GM18909 (cell line): ENCODE results near the gene CHRD.
A peak's percentile ranks its signal among the peaks of the same experiment; 100 is the strongest.
"Not testable (repeated sequence)": the region's sequence is repeated elsewhere in the genome, so short reads cannot be mapped to it uniquely, and the experiment has no call there.

ENCODE experiments used
- ATAC-seq: cut with Tn5 transposase; IDR thresholded peaks from one replicate; pipeline ENCODE4 v1.9.1; 2021; ENCODE audit warnings: mild to moderate bottlenecking; ENCODE audit not compliant: unreplicated experiment, poor library complexity

The CHRD gene

DNA sequence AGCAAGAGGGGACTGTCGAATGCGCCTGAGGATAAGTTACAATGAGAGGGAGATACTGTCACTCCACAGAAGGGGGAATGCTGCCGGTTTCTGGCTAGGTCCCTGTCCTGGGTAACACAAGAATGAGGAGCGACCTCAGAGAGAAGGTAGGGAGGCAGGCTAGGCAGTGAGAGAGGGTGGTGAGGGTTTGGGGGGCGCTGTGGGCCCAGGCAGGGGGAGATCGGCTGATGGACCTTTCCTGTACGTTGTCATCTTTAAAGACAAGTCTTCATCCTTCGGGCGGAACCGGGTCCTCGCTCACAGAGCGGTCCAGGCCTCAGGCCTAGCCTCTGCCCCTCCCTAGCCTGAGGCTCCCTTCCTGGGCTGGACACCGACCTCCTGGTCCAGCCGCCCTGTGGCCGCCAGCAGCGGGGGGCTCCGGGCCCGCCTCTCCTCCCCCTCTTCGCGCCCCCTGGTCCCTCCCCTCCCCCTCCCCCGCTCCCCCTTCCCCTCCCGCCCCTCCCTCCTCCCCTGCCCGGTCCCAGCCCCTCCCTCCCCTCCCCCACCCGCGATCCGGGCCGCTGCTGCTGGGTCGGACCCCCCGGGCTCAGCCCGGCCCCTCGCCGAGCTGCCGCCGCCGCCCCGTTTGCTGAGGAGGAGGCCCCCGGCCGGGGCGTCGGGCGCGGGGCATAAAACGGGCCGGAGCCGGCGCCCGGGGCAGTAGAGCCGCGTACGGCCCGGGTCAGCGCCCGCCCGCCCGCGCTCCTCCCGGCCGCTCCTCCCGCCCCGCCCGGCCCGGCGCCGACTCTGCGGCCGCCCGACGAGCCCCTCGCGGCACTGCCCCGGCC, at the start of gene CHRD:
Gene CHRD, plus strand, starts transcription at position 697 of the 827 bp plus-strand sequence. CDS start 265 bp downstream, outside the sequence.
- ATAC-seq, result no peak

DNA sequence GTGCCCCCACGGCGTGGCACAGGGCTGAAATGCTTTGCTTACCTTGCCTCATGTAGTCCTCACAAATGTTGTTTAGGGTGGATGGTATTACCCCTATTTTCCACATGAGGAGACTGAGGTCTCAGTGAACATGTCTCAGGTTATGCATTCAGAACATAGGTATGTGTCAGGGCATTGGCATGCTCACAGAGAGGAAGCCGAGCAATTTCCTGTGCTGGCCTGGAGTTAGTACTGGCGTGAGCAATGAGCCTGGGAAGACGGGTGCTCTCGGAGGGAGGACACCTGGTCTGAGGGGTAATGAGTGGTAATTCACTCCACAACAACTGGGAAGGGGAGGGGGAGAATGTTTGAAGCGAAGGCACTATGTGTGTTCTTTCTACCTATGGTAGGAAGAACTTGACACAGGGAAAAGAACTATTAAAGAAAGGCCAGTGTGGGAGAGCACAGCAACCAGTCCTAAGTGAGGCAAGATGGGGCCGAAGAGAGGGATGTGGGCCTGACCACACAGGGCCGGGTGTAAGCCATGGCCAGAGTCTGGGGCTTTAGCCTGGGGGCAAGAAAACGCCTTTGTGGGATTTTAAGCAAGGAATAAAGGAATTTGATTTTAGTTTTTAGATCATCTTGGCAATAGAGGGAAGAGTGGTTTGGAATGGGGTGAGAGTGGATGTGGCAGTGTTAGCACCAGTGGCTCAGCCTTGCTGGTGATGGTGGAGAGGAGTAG, 47.3 kb upstream of the CHRD start:
- no peak for ATAC-seq

DNA sequence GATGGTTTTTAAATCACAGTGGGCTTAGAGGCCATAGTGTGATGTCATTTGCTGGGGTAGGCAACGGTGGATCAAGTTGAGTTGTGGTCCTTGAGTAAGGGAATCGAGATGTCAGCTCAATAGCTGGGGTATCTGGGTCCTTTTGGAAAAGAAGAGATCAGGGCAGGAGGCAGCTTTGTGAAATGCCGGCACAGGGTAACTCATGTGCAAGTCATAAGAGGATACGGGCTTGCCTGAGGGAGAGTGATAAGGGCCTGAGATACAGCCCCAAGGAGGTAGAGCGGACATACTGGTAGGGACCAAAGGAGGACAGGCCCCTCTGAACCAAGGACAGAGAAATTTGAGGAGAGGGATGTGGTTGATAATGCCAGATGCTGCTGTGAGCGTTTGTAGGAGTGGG, 46.7 kb upstream of the CHRD start:
- no peak for ATAC-seq

DNA sequence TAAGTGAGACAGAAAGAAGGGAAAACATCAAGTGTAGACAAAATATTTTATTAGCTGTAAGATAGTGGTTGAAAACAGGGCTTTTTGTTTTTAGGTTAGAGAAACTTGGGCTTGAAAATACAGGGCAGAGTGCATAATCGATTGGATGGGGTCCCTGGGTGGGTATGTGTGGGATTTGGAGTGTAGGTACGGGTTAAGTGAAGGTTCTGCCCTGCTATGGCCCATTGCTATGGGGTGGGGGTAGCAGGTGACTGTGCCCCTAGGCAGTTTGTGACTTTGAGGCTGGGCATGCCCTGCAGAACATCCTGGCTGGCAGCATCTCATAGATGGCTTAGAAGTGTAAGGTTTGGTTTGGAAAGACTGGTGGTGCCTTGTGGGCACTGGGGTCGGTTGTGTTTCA, 46.2 kb upstream of the CHRD start:
- ATAC-seq, result no peak

DNA sequence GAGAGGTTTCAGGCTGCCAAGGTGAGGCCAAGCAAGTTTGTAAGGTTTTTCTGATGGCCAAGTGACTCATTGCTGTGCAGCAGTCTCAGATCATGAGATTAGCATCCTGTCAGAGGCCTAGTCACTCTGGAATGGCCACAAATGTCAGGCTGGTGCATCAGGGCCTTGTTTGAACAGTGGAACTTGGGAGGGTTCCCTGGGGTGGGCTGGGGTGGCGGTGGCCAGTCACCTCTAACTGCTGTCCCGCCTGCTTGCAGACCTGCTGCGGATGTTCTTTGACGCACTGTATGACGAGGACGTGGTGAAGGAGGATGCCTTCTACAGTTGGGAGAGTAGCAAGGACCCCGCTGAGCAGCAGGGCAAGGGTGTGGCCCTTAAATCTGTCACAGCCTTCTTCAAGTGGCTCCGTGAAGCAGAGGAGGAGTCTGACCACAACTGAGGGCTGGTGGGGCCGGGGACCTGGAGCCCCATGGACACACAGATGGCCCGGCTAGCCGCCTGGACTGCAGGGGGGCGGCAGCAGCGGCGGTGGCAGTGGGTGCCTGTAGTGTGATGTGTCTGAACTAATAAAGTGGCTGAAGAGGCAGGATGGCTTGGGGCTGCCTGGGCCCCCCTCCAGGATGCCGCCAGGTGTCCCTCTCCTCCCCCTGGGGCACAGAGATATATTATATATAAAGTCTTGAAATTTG, 45.2 kb upstream of the CHRD start:
- ATAC-seq, result no peak

DNA sequence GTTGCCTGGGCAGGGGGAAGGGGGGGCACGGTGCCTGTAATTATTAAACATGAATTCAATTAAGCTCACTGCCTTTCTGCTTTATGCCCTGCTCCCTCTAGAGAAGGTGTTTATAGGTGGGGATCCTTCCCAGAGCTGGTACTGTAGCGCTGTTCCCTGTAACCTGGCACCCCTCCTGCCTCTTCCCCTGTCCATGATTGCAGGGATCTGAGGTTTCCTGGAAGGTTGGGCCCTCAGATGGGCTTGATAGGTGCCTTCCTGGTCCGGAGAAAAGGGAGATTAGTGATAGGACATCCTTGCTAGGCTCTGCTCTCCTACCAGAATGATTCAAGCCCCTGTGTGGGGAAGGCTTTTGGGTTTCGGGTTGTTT, 44.6 kb upstream of the CHRD start:
- no peak for ATAC-seq

DNA sequence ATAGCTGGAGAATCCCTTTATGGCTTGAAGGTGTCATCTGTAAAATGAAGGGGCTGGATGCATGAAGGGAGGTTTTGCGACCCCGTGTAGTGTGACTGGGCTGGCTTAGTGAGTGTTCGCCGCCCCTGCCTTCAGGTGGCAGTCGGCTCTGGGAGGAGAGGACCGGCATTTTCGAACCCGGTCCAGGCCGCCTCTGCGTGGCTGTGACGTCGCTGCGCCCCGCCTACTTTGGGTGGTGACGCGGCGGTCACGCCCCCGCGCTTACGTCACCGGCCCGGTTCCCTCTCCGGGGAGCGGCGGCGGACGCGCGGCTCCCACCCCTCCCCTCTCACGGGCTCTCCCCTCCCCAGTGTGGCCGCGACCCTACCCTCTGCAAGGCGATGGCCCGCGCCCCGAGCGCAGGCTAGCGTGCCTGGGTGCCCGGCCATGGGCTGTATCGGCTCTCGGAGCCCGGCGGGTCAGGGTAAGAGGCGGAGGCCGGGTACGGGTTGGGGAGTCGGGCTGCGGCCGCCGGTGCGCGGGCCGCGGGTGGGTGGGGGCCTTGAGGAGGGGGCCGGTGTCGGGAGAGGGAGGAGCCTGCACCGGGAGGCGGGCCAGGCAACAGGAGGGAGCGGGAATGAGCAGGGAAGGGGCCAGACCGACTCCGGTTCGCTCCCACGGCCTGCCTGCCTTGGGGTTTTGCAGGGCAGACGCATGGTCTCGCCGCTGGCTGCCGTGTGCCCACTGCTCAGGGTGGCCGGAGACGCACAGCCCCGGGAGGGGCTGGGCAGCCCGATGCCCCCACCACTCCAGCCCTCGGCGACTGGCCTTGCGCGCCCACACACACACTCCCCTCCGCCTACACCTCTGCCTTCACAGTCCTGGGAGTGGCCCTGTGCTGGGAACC, 44.0 kb upstream of the CHRD start:
- peak; percentile 71 for ATAC-seq

DNA sequence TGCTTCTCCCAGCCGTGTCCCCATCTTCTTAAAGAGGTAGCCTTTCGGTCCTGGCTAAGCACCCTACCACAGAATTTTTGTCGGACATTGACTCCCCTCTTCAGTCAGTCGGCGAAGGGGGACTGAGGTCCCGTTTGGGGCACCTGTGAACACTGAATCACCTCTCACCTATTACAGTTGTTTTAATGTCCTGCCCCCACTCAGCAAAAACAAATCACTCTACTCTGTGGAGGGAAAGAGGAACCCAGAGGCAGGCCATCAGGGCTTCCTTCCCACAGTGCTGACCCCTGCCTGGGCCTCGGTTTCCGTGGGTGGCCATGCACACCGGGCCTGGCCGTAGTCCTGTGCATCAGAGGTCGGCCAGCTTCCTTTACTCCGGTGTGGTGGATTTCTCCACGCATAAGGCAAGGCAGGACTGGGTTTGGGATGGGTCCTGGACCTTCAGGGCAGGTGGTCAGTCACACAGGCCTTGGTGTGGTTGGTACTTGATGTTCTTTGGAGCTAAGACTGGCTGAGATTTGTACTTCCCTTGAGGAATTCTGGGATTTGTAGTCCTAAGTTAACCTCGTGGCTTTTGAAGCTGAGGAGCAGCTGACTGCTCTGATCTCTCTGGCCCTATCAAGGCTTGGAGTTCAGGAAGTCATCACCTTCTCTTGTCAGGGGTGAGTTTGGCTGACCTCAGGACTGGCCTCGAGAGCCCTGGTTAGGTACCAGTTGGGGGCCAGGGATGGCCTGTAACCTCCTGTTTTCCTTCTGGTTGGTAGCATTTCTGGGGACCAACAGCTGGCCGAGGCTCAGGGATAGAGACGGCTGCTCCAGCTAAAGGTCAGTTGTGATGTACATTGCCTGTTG, 43.1 kb upstream of the CHRD start:
- no peak for ATAC-seq

DNA sequence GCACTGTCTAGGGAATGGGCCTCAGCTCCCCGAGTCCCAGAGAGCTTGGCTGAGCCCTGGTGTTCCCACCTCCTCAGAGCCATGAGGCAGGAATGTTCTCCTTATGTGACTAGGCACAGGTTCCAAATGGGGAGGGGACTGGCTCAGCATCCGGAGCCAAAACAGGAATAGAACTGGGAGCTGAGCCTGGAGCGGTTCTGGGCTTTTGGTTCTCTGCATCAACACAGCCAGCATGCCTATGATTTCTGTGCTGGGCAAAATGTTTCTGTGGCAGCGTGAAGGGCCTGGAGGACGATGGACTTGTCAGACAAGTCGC, 42.5 kb upstream of the CHRD start, which contains the start of gene FAM131A:
Gene FAM131A, plus strand, starts transcription at position 202 of the 316 bp plus-strand sequence. Its CDS starts 31 bp downstream, at position 233.
- no peak for ATAC-seq

DNA sequence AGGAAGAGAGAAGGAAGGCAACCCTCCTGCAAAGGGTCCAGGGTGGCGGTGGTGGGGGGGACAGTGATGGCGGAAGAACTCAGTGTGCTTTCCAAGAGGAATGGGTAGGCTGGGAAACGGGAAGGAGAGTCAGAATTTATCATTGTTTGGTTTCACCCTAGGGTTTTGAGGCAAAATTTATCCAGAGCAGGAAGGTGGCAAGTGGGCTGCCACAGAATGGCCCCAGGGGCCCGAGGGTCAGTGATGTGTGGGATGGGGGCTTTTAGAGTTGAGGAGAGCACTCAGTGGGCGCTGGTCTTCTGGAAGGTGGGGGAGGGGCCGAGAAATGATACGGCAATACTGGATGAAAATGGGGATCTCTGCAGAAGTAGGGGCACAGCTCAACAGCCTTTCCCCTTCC, 41.9 kb upstream of the CHRD start:
- no peak for ATAC-seq

DNA sequence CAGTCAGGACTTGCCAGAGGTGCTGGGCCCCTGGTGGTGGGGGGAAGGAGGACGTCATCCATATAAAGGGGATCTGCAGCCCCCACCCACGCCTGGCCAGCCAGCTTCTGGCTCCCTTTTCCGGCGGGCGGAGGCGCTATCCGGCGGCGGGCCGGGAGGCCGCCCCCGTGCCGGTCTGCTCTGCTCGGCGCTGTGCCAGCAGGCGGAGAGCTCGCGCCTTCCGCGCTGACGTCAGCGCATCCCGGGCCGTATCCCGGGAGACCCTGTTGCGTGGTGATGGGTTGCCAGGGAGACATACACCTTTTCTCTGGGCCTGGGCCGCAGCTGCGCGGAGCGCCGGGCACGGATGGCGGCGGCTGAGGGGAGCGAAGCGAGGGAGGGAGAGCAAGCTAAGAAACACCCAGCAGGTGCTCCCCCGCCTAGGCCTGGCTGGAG, 41.3 kb upstream of the CHRD start:
- no peak for ATAC-seq

DNA sequence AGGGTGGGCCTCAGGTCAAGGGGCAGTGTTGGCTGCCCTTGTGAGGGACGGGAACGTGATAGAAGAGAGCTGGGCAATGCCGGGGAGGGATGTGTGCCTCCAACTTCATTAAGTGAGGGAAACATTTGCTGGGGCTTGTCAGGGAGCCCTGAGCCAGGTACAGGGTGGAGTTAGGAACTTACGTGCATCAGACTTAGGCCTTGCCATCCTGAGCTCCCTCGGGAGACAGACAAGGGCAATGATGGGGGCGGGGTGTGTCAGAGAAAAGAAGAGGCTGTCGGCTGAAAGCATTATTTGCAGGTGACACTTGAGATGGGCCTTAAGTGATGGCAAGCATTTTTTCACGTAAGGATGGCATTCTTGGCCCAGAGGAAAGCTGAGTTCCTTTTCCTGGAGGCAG, 40.9 kb upstream of the CHRD start:
- no peak for ATAC-seq

DNA sequence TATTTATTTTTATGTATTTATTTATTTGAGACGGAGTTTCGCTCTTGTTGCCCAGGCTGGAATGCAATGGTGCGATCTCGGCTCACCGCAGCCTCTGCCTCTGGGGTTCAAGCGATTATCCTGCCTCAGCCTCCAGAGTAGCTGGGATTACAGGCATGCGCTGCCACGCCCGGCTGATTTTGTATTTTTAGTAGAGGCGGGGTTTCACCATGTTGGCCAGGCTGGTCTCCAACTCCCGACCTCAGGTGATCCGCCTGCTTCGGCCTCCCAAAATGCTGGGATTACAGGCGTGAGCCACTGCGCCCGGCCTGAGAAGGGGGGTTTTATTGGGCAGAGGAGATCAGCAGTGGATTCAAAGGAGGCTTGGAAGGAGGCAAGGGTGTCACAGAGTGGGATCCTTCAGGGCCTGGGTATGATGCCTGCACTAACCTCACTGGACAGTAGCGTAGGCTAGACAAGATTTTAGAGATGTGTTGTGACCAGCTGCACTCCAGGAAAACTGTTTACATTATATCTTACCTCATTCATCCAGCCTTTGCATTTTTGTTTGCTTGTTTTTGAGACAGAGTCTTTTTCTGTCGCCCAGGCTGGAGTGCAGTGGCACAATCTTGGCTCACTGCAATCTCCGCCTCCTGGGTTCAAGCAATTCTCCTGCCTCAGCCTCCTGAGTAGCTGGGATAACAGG, 40.3 kb upstream of the CHRD start:
- ATAC-seq, result not testable (repeated sequence)

DNA sequence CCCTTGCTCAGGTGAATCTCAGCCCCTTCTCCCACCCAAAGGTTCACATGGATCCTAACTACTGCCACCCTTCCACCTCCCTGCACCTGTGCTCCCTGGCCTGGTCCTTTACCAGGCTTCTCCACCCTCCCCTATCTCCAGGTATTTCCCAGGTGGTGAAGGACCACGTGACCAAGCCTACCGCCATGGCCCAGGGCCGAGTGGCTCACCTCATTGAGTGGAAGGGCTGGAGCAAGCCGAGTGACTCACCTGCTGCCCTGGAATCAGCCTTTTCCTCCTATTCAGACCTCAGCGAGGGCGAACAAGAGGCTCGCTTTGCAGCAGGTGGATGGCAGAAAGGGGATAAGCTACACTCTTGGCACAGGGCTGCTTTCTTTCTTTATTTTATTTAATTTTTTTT, 37.9 kb upstream of the CHRD start:
- no peak for ATAC-seq

DNA sequence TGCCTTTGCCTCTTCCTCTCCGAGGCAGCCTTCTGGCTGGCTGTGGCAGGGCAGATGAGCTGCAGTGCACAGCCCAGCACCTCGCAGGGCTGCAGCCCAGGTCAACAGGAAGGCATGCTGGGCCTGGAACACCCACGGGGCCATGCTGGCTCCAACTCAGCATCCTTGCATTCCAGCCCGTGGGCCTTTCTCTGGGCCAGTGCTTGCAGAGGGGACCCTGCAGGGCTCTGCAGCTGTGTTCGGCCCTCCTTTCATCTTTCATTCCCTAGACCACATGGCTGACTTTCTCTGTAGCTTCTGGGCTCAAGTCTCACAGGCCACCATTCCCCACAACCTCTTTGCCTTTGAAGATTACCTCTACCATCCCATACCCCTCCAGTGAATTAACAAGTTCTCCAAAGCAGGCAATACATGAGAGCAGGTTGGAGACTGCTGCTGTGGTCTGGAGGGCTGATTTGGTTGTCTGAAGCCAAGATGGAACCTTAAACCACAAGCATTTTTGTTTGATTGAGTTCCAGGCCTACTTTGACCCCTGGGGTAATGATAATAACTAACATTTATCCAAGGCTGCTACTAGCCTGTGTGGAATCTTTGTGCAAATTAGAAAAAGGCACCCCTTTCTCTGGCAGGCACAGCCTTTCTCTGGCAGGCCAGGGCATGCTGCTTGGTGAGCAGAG, 36.5 kb upstream of the CHRD start:
- no peak for ATAC-seq

DNA sequence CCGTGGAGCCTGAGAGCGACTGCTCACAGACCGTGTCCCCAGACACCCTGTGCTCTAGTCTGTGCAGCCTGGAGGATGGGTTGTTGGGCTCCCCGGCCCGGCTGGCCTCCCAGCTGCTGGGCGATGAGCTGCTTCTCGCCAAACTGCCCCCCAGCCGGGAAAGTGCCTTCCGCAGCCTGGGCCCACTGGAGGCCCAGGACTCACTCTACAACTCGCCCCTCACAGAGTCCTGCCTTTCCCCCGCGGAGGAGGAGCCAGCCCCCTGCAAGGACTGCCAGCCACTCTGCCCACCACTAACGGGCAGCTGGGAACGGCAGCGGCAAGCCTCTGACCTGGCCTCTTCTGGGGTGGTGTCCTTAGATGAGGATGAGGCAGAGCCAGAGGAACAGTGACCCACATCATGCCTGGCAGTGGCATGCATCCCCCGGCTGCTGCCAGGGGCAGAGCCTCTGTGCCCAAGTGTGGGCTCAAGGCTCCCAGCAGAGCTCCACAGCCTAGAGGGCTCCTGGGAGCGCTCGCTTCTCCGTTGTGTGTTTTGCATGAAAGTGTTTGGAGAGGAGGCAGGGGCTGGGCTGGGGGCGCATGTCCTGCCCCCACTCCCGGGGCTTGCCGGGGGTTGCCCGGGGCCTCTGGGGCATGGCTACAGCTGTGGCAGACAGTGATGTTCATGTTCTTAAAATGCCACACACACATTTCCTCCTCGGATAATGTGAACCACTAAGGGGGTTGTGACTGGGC, 35.1 kb upstream of the CHRD start:
- no peak for ATAC-seq

DNA sequence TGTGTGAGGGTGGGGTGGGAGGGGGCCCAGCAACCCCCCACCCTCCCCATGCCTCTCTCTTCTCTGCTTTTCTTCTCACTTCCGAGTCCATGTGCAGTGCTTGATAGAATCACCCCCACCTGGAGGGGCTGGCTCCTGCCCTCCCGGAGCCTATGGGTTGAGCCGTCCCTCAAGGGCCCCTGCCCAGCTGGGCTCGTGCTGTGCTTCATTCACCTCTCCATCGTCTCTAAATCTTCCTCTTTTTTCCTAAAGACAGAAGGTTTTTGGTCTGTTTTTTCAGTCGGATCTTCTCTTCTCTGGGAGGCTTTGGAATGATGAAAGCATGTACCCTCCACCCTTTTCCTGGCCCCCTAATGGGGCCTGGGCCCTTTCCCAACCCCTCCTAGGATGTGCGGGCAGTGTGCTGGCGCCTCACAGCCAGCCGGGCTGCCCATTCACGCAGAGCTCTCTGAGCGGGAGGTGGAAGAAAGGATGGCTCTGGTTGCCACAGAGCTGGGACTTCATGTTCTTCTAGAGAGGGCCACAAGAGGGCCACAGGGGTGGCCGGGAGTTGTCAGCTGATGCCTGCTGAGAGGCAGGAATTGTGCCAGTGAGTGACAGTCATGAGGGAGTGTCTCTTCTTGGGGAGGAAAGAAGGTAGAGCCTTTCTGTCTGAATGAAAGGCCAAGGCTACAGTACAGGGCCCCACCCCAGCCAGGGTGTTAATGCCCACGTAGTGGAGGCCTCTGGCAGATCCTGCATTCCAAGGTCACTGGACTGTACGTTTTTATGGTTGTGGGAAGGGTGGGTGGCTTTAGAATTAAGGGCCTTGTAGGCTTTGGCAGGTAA, 34.3 kb upstream of the CHRD start:
- ATAC-seq, result no peak
